Measurements from ENCODE around the gene VPS26B. TPM values are rescaled to one million over a fixed set of nuclear protein-coding genes. Genes with fewer than 3 reads are reported as not detected.
A peak's percentile ranks its signal among the peaks of the same experiment; 100 is the strongest.
"Not testable (repeated sequence)": the region's sequence is repeated elsewhere in the genome, so short reads cannot be mapped to it uniquely, and the experiment has no call there.

Gene VPS26B
- total RNA-seq, 1 experiment from 2014 or later = 11.5 TPM

- no peak for DNase-seq (ENCODE audit: low read depth)
- in situ Hi-C loops (cut with HindIII; ENCODE audit: low pct_unique_long_range_greater_than_20kb, low sequenced_read_pairs) = no loop called here
Measured at GRCh38 chr11:134252346-134253187, 28.1 kb downstream of the VPS26B start.

- DNase-seq (ENCODE audit: low read depth) = peak; percentile 68
- in situ Hi-C loops (cut with HindIII; ENCODE audit: low pct_unique_long_range_greater_than_20kb, low sequenced_read_pairs) = no loop called here
Measured at GRCh38 chr11:134253188-134253993, 28.9 kb downstream of the VPS26B start, which contains the start of the genes ACAD8 and THYN1. ACAD8 (plus strand) TSS chr11:134253568; CDS start chr11:134253601, 33 bp downstream. THYN1 (minus strand) TSS chr11:134253352; CDS start chr11:134252882, 470 bp downstream.

GRCh38 chr11:134254433-134255183 is 30.1 kb downstream of the VPS26B start:
- DNase-seq (ENCODE audit: low read depth) = no peak
- in situ Hi-C loops (cut with HindIII; ENCODE audit: low pct_unique_long_range_greater_than_20kb, low sequenced_read_pairs) = no loop called here

- in situ Hi-C loops (cut with HindIII; ENCODE audit: low pct_unique_long_range_greater_than_20kb, low sequenced_read_pairs); DNase-seq (ENCODE audit: low read depth): not testable (repeated sequence)
Measured at GRCh38 chr11:134255184-134255561, 30.7 kb downstream of the VPS26B start.

- in situ Hi-C loops (cut with HindIII; ENCODE audit: low pct_unique_long_range_greater_than_20kb, low sequenced_read_pairs) = no loop called here
- no peak for DNase-seq (ENCODE audit: low read depth)
Measured at GRCh38 chr11:134257101-134257500, 32.6 kb downstream of the VPS26B start.

GRCh38 chr11:134258577-134258976 is 34.1 kb downstream of the VPS26B start:
- in situ Hi-C loops (cut with HindIII; ENCODE audit: low pct_unique_long_range_greater_than_20kb, low sequenced_read_pairs) = no loop called here
- DNase-seq (ENCODE audit: low read depth) = no peak

- DNase-seq (ENCODE audit: low read depth) = no peak
- in situ Hi-C loops (cut with HindIII; ENCODE audit: low pct_unique_long_range_greater_than_20kb, low sequenced_read_pairs) = no loop called here
Measured at GRCh38 chr11:134260503-134260902, 36.0 kb downstream of the VPS26B start.

- in situ Hi-C loops (cut with HindIII; ENCODE audit: low pct_unique_long_range_greater_than_20kb, low sequenced_read_pairs) = no loop called here
- no peak for DNase-seq (ENCODE audit: low read depth)
Measured at GRCh38 chr11:134260983-134261382, 36.5 kb downstream of the VPS26B start.

GRCh38 chr11:134261626-134262488 is 37.4 kb downstream of the VPS26B start:
- in situ Hi-C loops (cut with HindIII; ENCODE audit: low pct_unique_long_range_greater_than_20kb, low sequenced_read_pairs) = no loop called here
- DNase-seq (ENCODE audit: low read depth) = no peak

- in situ Hi-C loops (cut with HindIII; ENCODE audit: low pct_unique_long_range_greater_than_20kb, low sequenced_read_pairs) = no loop called here
Measured at GRCh38 chr11:134264966-134265764, 40.7 kb downstream of the VPS26B start.

GRCh38 chr11:134266440-134266839 is 42.0 kb downstream of the VPS26B start:
- in situ Hi-C loops (cut with HindIII; ENCODE audit: low pct_unique_long_range_greater_than_20kb, low sequenced_read_pairs) = no loop called here
- DNase-seq (ENCODE audit: low read depth) = no peak

More at GRCh38 chr11:134264966-134265764, 40.7 kb downstream of the VPS26B start:
- no peak for DNase-seq (ENCODE audit: low read depth)

GRCh38 chr11:134266841-134267251 is 42.4 kb downstream of the VPS26B start:
- no peak for DNase-seq (ENCODE audit: low read depth)

GRCh38 chr11:134267461-134267860 is 43.0 kb downstream of the VPS26B start:
- no peak for DNase-seq (ENCODE audit: low read depth)
- in situ Hi-C loops (cut with HindIII; ENCODE audit: low pct_unique_long_range_greater_than_20kb, low sequenced_read_pairs) = no loop called here

More at GRCh38 chr11:134266841-134267251, 42.4 kb downstream of the VPS26B start:
- in situ Hi-C loops (cut with HindIII; ENCODE audit: low pct_unique_long_range_greater_than_20kb, low sequenced_read_pairs) = no loop called here

- in situ Hi-C loops (cut with HindIII; ENCODE audit: low pct_unique_long_range_greater_than_20kb, low sequenced_read_pairs) = no loop called here
Measured at GRCh38 chr11:134267966-134268365, 43.5 kb downstream of the VPS26B start.

GRCh38 chr11:134270250-134270714 is 45.8 kb downstream of the VPS26B start:
- no peak for DNase-seq (ENCODE audit: low read depth)
- in situ Hi-C loops (cut with HindIII; ENCODE audit: low pct_unique_long_range_greater_than_20kb, low sequenced_read_pairs) = no loop called here

More at GRCh38 chr11:134267966-134268365, 43.5 kb downstream of the VPS26B start:
- DNase-seq (ENCODE audit: low read depth) = no peak

- DNase-seq (ENCODE audit: low read depth) = no peak
- in situ Hi-C loops (cut with HindIII; ENCODE audit: low pct_unique_long_range_greater_than_20kb, low sequenced_read_pairs) = no loop called here
Measured at GRCh38 chr11:134271978-134272377, 47.5 kb downstream of the VPS26B start.
